Smooth muscle cell (in vitro differentiated cells): Measurements from ENCODE around the gene MLLT10. TPM values are rescaled to one million over a fixed set of nuclear protein-coding genes. Genes with fewer than 3 reads are reported as not detected.
"Not testable (repeated sequence)": the region's sequence is repeated elsewhere in the genome, so short reads cannot be mapped to it uniquely, and the experiment has no call there.

ENCODE experiments used
- DNase-seq: peaks from one replicate; lab custom pipeline; 2025; ENCODE audit not compliant: unreplicated experiment; lab: John Stamatoyannopoulos, UW
- H2AFZ ChIP-seq: fragments of 200-600 bp; sonication (generic); 2 replicates; pipeline ENCODE4 v1.6.0; 2016; ENCODE audit warnings: antibody characterized with exemption, low read depth, mild to moderate bottlenecking
- H3F3A ChIP-seq: fragments of 200-600 bp; sonication (generic); 2 replicates; pipeline ENCODE4 v1.6.0; 2017; ENCODE audit warnings: antibody characterized with exemption, low read depth
- H3K27ac ChIP-seq: fragments of 200-600 bp; sonication (generic); 2 replicates; pipeline ENCODE4 v1.5.1; 2016; ENCODE audit warnings: low read depth, mild to moderate bottlenecking
- H3K27me3 ChIP-seq: fragments of 200-600 bp; sonication (generic); 2 replicates; pipeline ENCODE4 v1.6.1; 2016; ENCODE audit warnings: low read depth, mild to moderate bottlenecking
- H3K36me3 ChIP-seq: fragments of 200-600 bp; sonication (generic); 2 replicates; pipeline ENCODE4 v1.5.1; 2016; ENCODE audit warnings: low read depth
- H3K4me1 ChIP-seq: fragments of 200-600 bp; sonication (generic); 2 replicates; pipeline ENCODE4 v1.5.1; 2016; ENCODE audit warnings: low read depth
- H3K4me2 ChIP-seq: fragments of 200-600 bp; sonication (generic); 2 replicates; pipeline ENCODE4 v1.6.0; 2016; ENCODE audit warnings: mild to moderate bottlenecking
- H3K4me3 ChIP-seq: fragments of 200-600 bp; sonication (generic); 2 replicates; pipeline ENCODE4 v1.5.1; 2016; ENCODE audit warnings: mild to moderate bottlenecking
- H3K79me2 ChIP-seq: fragments of 200-600 bp; sonication (generic); 2 replicates; pipeline ENCODE4 v1.6.0; 2016; ENCODE audit warnings: low read depth, mild to moderate bottlenecking
- H3K9ac ChIP-seq: fragments of 200-600 bp; sonication (generic); 2 replicates; pipeline ENCODE4 v1.6.0; 2016; ENCODE audit warnings: low read depth
- H3K9me3 ChIP-seq: fragments of 200-600 bp; sonication (generic); replicated peaks from 2 replicates; pipeline ENCODE4 v1.5.1; 2016; ENCODE audit warnings: low read depth
- H4K20me1 ChIP-seq: fragments of 200-600 bp; sonication (generic); 2 replicates; pipeline ENCODE4 v1.6.0; 2016; ENCODE audit warnings: low read depth
- CTCF ChIP-seq: fragments of 200-600 bp; sonication (generic); IDR thresholded peaks from 2 replicates; pipeline ENCODE4 v1.5.1; 2017; ENCODE audit warnings: borderline replicate concordance, mild to moderate bottlenecking, antibody characterized with exemption; ENCODE audit not compliant: insufficient read depth, poor library complexity, severe bottlenecking
- WGBS: methylation state at CpG from one replicate; pipeline ENCODE4 v1.1.7; 2016; ENCODE audit warnings: low lambda C conversion rate; 5-methylcytosine and 5-hydroxymethylcytosine counted together
- polyA plus RNA-seq: library from polyadenylated mRNA; unstranded; fragments of >200 nt; fragmentation: Nextera tagmentation; extraction: Ambion mirVana; gene quantifications from 2 replicates; pipeline ENCODE4 v1.2.1, GENCODE V29; 2016
- total RNA-seq: library from RNA; depleted of rRNA; stranded (reverse); fragments of >200 nt; gene quantifications from 2 replicates; pipeline ENCODE4 v1.2.3, GENCODE V29; 2014

The MLLT10 gene
- total and polyA plus RNA-seq, 2 experiments from 2014 or later: 6.8 to 43.6 TPM

GRCh38 chr10:21547246-21547645 lies 13.2 kb downstream of the MLLT10 start:
- Histone ChIP-seq H3K4me2 (no peak overlapping the region), H3K36me3 (peaks cover 26% of the 10 kb centered on the region), H3F3A (no peaks in the 10 kb centered on the region), H2AFZ (no peak overlapping the region), H3K4me3 (no peak overlapping the region), H3K9me3 (no peaks in the 10 kb centered on the region), H3K9ac (no peak overlapping the region), H4K20me1 (peaks cover 75% of the 10 kb centered on the region), H3K4me1 (no peaks in the 10 kb centered on the region), H3K27me3 (no peaks in the 10 kb centered on the region), H3K79me2 (peaks cover 88% of the 10 kb centered on the region), H3K27ac (no peak overlapping the region)
- no peak for DNase-seq
- TF ChIP-seq CTCF: no peak
- WGBS: 96% methylated on average over 6 of the region's 6 CpGs

- Histone ChIP-seq H3K27me3 (no peaks in the 10 kb centered on the region), H3K4me2 (no peak overlapping the region), H3K4me1 (no peaks in the 10 kb centered on the region), H3K27ac (no peak overlapping the region), H3K36me3 (peaks cover 10% of the 10 kb centered on the region), H3F3A (no peaks in the 10 kb centered on the region), H4K20me1 (peaks cover 88% of the 10 kb centered on the region), H3K4me3 (no peak overlapping the region), H2AFZ (no peak overlapping the region), H3K9me3 (no peaks in the 10 kb centered on the region), H3K79me2 (peaks cover 84% of the 10 kb centered on the region), H3K9ac (no peak overlapping the region)
- 86% methylated on average over 8 of the region's 8 CpGs for WGBS
- DNase-seq: no peak
- no peak for TF ChIP-seq CTCF
Measured at GRCh38 chr10:21552638-21553037, 18.6 kb downstream of the MLLT10 start.

GRCh38 chr10:21556527-21556926 lies 22.5 kb downstream of the MLLT10 start:
- Histone ChIP-seq H3K9me3 (no peaks in the 10 kb centered on the region), H3K79me2 (peaks cover 91% of the 10 kb centered on the region), H3K36me3 (peaks cover 10% of the 10 kb centered on the region), H4K20me1 (peaks cover 80% of the 10 kb centered on the region), H3K4me3 (no peak overlapping the region), H3K27ac (no peak overlapping the region), H3K9ac (no peak overlapping the region), H3F3A (no peaks in the 10 kb centered on the region), H3K4me2 (no peak overlapping the region), H3K4me1 (no peaks in the 10 kb centered on the region), H3K27me3 (no peaks in the 10 kb centered on the region), H2AFZ (no peak overlapping the region)
- DNase-seq: no peak
- no peak for TF ChIP-seq CTCF
- 93% methylated on average over 8 of the region's 8 CpGs for WGBS

GRCh38 chr10:21558984-21559383 lies 25.0 kb downstream of the MLLT10 start:
- H3K4me1 ChIP-seq, H2AFZ ChIP-seq, H3K9ac ChIP-seq, H3K27me3 ChIP-seq, H3K4me2 ChIP-seq, H3K9me3 ChIP-seq, H3K36me3 ChIP-seq, DNase-seq, H3K27ac ChIP-seq, H3K4me3 ChIP-seq, H3F3A ChIP-seq: not testable (repeated sequence)
- Histone ChIP-seq H4K20me1 (peaks cover 83% of the 10 kb centered on the region), H3K79me2 (peaks cover 92% of the 10 kb centered on the region)
- WGBS: 98% methylated on average over 7 of the region's 7 CpGs
